Adrenal gland (tissue), 5 donors: ENCODE data around the gene CMTM8.

Experiments
- POLR2A ChIP-seq, 2 donors: fragments of 450-650 bp; IDR thresholded peaks; one replicate each; pipeline ENCODE4 v1.6.1; 2017; ENCODE audit warnings: antibody characterized with exemption in 2 of 2, mild to moderate bottlenecking in 2 of 2, moderate library complexity in 1 of 2
- TF ChIP-seq, protein P1 (sequence below), 6 experiments: fragments of 450-650 bp in 4 of 6; fragments of 200-600 bp in 2 of 6; sonication (generic) in 1 of 6; IDR thresholded peaks; 1 replicate in 5 of 6; 2 replicates in 1 of 6; pipeline versions ENCODE4 v1.5.1 to v1.8.0; 2016 to 2021; ENCODE audit warnings: antibody characterized with exemption in 6 of 6, mild to moderate bottlenecking in 2 of 6, moderate library complexity in 1 of 6
- donor health status: DM: no; HTN: no; CAD: no.

GRCh38 chr3:32335365-32336112, 97.1 kb downstream of the CMTM8 start:
- TF ChIP-seq, protein P1, sequence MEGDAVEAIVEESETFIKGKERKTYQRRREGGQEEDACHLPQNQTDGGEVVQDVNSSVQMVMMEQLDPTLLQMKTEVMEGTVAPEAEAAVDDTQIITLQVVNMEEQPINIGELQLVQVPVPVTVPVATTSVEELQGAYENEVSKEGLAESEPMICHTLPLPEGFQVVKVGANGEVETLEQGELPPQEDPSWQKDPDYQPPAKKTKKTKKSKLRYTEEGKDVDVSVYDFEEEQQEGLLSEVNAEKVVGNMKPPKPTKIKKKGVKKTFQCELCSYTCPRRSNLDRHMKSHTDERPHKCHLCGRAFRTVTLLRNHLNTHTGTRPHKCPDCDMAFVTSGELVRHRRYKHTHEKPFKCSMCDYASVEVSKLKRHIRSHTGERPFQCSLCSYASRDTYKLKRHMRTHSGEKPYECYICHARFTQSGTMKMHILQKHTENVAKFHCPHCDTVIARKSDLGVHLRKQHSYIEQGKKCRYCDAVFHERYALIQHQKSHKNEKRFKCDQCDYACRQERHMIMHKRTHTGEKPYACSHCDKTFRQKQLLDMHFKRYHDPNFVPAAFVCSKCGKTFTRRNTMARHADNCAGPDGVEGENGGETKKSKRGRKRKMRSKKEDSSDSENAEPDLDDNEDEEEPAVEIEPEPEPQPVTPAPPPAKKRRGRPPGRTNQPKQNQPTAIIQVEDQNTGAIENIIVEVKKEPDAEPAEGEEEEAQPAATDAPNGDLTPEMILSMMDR (IDR thresholded peaks at IDR 0.05) = no peak
- no peak for TF ChIP-seq POLR2A (IDR thresholded peaks at IDR 0.05)
